Hindlimb muscle (tissue), 1 donor: ENCODE measurements around the gene TRAF7. TPM values are rescaled to one million over a fixed set of nuclear protein-coding genes. Genes with fewer than 3 reads are reported as not detected.
A peak's percentile ranks its signal among the peaks of the same experiment; 100 is the strongest.
"Not testable (repeated sequence)": the region's sequence is repeated elsewhere in the genome, so short reads cannot be mapped to it uniquely, and the experiment has no call there.

Experiments
- DNase-seq: peaks from one replicate; pipeline ENCODE4 v3.0.0-alpha.2; 2013
- polyA plus RNA-seq: library from polyadenylated mRNA; unstranded; fragments of 120-200 nt; gene quantifications from one replicate; pipeline ENCODE4 v1.2.1, GENCODE V29; 2013; ENCODE audit not compliant: insufficient read length

TRAF7 gene
- polyA plus RNA-seq, 1 donor: 46.7 TPM

DNA sequence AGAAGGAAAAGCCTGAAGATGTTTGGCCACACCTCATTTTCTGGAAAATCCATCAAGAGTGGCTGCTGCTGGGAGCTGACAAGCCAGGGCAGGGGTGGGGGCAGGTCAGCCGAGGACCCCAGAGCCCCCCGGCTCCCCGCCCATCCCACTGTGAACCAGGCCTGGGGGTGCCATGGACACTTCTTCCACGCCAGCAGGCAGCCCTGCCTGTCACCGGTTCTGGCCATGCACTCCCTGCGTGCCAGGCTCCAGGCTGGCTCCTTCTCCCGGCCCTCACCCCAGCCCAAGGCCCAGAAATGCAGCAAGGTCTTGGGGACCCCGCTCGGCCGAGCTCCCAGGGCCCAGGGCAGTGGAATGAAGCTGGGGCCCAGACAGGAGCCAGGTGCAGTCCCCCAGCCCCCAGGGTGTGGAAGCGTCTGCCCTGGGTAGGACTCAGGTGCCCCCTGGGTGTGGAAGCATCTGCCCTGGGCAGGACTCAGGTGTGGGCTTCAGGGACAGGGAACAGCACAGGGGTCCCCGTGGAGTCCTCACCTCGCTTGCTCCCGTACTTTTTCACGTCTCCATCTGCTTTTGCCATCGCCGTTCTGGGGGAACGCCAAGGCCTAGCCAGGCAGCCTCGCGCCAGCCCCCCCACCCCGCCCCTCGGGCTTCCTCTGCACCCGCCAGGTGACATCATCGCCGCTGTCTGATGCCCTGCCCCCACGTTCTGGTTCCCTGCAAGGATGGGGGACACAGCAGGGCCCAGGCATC, 32.5 kb upstream of the TRAF7 start:
- DNase-seq: not testable (repeated sequence)

DNA sequence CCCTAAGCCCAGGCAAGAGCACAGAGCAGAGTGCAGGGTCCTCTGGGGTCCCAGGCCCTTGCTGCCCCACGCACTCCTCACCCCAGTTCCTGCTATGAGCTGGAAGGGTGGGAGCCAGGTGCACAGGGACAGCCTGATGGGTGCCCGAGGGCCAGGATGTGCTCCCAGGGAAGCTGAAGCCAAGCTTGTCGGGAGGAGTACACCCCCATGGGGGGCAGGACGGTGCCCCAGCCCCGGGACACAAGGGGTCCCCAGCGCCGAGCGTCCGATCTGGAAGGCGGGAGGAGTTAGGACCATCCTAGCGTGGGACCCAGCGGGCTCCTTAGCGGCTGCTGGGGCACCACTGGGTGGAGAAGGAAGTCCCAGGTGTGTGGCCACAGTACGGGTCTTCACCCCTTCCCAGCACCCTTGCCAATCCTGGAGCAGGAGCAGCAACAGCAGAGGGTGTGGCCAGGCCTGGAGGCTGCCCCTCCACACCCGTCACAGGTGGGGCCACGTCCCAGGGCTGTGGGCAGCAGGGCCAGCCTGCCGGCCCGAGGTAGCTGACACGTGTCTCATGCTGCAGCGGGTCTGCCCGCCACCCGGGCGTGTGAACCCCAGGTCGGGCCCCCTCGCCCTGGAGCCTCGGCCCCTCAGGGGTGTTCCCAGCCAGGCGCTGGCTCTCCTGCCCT, 31.7 kb upstream of the TRAF7 start:
- DNase-seq: not testable (repeated sequence)

DNA sequence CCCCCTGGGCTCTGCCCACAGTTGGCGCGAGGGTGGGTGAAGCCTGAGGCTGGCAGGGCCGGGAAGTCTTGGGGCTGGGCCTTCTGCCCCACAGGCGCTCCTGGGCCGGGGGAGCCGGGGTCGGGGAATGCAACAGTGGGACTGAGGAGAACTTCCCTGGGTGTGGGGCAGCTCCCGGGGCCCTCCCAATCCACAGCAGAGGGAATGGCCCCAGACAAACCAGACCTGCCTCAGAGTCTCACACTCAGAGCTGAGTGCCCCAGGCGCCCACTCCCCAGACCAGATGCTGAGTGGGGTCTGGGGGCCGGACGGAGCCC, 31.2 kb upstream of the TRAF7 start:
- DNase-seq: not testable (repeated sequence)

DNA sequence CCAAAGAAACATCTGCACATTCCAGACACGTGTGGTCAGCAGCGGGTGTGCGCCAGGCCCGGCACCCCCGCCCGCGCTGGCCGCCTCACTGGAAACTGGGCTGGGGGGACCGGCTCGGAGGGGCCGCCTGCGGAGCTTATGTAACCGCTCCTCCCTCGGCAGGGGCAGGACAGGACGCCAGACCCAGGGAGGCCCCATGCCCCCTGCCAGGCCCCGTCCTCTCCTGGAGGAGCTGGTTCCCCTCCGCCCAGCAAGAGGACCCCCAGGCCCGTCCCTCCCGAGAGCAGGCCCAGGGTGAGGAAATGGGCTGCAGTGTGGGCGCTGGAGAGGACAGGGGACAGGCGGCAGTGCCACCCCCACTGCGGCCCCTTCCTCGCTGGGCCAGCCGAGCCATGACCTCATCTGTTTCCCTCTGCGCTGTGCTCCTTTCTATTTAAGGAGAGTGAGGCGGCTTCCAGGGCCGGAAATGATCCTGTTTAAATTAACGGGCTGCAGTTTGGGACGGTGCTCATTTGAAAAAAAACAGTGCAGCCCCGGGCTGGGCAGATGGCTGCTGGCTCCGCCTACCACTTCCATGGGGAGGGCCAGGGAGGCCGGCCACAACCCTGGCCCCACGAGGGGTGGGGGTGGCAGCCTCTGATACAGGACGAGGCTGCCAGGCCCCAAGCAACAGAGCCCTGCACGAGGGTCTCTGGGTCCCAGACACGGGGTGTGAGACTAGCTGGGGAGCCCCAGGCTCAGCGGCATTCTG, 30.7 kb upstream of the TRAF7 start:
- peak; percentile 83 for DNase-seq

DNA sequence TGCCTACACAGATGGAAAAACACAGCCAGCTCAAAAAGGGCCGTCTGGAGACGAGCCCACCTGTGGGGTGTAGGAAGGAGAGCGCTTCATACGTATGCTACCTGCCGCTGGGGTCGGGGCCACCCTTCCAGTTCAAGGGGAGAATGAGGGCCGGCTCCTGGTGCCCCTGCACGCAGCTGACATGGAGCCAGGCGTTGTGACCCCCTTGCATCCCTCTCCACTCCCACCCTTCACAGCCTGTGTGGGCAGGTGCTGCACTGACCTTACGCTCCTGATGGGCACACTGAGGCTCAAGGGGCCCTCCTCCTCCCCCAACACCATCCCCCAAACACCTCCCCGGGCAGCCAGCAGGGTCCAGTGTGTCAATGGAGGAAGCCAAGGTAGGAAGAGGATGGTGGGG, 30.0 kb upstream of the TRAF7 start:
- DNase-seq: not testable (repeated sequence)

DNA sequence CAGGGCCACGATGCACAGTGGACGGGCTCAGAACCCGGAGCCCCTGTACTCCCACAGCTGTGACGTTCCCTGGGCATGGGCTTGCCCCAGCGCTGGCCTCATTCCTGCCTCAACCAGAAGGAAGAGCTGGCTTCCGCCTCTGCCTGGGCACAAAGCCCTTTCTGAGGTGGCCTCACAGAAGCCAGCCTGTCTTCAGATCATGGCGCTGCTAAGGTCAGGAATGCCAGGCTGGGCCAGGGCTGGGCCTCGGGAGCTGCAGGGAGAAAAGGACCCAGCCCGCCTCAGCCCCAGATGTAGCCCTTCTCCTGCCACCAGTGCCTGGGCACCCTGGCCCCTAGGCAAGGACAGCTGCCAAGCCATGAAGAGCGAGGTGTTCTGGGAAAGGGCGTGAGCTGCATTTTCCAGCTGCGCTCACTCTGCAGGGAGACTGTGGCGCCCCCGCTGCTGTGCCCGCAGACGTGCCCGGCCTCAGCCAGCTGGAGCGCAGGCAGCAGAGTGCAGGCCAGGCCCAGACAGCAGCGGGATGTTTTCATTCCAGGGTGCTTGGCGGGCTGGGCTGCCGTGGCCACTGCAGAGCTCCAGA, 29.3 kb upstream of the TRAF7 start:
- DNase-seq: not testable (repeated sequence)

DNA sequence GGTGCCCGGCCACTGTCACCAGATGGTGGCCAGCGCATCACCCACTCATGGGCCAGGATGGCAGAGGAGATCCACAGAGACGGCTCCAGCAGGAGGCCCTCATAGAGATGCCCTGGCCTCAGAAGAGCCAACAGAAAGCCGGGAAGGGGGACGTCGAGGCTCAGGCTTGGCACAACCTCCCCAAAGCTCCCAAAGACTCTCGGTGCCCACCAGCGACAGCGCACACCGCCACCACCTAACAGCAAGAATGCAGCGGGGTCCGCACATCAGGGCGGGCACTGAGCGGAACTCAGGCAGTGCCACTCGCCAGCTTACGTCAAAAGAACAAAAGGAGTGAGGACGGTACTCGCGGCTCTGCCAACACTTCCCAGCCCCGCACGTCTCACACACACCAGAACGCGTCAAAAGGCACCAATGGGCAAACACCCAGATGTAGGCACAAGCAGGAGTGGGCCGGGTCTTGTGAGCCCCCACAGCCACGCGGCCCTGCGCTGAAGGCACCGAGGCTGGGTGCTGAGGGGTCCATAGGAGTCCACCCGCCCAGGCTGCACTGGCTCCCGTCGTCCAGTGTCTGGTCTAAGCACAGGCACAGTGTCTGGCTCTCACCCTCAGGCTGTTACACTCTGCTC, 28.5 kb upstream of the TRAF7 start:
- DNase-seq: not testable (repeated sequence)

DNA sequence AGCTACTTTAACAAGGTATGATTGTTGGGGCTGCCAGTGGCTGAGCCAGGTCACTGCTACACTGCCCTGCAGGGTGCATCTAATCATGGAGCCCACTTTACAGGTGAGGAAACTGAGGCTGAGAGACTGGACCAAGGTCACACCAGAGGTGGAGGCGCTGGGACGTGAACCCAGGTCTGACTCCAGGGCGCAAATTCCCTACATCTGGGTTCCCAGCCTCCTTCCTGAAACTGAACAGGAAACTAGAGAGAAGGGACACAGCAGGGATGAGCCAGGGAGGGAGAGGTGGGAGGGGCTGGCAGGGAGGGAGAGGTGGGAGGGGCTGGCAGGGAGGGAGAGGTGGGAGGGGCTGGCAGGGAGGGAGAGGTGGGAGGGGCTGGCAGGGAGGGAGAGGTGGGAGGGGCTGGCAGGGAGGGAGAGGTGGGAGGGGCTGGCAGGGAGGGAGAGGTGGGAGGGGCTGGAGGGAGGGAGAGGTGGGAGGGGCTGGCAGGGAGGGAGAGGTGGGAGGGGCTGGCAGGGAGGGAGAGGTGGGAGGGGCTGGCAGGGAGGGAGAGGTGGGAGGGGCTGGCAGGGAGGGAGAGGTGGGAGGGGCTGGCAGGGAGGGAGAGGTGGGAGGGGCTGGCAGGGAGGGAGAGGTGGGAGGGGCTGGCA, 27.8 kb upstream of the TRAF7 start:
- not testable (repeated sequence) for DNase-seq

DNA sequence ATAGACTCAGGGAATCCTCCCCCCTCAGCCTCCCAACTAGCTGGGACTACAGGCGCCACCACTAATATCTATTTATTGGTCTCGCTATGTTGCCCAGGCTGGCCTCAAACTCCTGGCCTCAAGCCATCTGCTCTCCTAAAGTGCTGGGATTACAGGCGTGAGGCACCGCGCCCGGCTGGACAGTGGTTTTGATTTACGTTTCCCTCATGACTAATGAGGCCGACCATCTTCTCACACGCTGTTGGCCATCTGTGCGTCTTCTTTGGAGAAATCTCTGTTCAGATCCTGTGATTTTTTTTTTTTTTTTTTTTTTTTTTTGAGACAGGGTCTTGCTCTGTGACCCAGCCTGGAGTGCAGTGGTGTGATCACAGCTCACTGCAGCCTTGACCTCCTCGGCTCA, 26.3 kb upstream of the TRAF7 start:
- DNase-seq: not testable (repeated sequence)

DNA sequence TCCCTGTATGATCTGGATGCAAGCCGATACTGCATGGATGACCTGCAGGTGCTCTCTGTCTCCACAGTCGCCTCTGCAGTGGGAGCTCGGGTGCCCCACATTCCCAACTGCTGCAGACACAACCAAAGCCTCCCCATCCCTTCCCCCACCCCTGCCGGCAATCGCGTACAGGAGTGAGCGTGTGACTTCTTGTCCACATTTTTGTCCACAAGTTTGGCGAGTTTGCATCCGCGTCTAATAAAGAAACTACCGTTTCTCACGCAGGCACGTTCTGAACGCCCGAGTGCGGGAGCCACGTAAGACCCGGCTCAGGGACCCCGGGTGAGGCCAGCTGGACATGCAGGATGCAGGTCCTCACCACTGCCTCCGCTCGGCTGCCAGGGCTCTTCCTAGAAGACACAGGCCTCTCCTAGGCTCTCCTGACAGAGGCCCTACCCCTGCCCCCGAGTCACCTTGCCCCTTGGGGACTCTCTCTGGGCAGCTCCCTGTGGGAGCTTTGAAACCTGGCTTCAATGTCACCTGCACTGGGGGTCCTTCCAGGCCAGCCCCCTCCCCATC, 25.6 kb upstream of the TRAF7 start:
- not testable (repeated sequence) for DNase-seq

DNA sequence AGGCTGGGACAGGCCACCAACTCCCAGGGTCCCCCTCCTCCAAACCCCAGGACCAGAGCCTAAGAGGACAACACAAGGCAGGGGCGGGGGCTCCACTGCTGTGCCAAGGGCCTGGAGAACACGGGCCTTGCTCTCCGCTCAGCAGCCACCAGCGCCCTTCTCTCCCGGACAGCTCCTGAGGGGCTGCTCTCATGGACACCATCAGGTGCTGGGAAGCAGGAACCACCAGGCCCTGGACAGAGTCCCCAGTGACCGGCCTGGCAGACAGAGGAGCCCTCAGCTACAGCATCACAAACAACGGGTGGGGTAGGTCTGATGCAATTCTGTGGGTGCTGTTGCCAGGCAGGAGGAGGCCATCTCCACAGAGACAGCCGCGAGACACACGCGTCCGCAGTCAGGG, 21.8 kb upstream of the TRAF7 start:
- DNase-seq: not testable (repeated sequence)

DNA sequence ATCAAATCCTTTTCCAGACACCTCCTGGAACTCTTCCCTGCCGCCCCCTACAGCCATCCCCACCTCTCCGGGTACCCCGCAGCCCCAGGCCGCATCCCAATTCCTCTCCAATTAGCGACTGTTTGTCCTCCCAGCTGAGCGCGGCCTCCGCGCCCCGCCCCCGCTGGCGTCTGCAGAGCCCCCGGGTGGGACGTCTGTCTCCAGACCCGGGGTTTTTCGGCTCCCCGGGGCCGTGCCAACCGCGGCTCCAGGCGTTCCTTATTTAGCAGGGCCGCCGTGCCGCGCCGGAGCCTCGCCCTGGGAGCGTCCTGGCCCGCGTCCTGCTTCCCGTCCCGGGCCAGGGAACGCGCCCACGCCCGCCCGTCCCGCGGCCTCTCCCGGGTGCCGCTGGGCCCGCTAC, 20.5 kb upstream of the TRAF7 start:
- not testable (repeated sequence) for DNase-seq

DNA sequence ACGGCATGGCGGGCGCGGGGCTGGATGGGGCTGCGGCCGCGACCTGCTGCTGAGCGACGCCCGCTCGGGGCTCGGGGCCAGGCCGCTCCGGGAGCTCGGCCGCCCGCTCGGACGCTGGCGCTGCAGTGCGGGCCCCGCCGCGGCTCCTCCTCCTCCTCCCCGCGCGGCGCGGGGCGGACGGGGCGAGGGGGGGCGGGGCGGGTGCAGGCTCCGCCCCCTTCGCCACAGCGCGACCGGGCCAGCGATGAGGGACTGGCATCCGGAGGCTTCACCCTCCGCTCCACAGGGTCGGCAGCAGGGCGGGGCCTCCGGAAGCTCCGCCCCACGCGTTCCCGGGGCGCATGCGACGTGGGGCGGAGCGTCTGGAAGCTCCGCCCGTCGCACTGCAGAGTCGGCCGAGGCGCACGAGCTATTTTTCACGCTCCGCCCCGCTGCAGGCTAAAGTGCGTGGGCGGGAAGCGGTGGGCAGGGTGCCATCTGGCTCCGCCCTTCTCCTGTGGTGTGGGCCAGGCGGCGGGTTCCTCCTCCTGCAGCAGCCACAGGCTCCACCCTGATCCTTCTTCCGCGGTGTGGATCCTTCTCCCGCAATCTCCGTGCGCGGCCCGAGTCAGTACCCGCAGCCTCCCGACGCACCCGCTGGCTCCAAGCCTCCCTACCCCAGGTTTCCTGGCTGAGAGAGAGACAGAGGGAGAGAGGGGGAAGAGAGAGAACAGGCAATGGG, 19.7 kb upstream of the TRAF7 start, which contains the start of gene PKD1:
Gene PKD1 (minus strand): TSS at position 129 of the 721 bp plus-strand sequence. CDS start 209 bp downstream, outside the sequence.
- DNase-seq: peak; percentile 95

DNA sequence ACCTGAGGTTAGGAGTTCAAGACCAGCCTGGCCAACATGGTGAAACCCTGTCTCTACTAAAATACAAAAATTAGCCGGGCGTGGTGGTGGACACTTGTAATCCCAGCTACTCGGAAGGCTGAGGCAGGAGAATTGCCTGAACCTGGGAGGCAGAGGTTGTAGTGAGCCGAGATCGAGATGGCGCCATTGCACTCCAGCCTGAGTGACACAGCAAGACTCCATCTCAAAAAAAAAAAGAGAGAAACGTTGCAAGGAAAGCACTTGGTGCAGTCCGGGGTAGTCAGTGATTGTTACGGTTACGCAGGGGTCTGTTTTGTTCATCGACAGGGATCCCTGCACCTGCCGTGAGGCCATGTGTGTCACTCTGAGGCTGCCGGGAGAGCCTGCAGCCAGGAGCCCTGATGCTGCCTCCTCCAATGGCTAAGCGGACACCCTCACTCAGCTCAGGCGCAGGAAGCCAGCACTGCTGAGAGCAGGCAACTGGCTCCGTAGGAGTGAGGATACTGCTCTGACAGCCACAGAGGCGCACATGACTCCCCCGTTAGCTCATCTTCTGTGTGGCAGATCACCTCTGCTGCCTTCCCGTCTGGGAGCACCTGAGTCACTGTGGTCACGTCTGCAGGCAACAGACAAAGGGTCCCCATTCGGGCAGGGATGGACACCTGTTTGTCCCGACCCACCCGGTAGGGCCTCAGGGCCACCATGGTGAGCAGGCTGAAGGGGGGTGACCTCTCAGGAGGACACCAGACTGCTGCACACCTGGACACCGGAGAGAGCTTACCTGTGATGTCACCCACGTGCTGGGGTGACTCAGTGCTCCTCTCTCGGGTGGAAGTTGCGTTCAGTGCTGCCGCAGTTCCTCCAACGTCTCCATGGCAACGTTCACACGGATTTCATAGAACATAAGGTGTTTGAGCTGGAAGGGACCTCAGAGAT, 12.4 kb upstream of the TRAF7 start:
- no peak for DNase-seq

DNA sequence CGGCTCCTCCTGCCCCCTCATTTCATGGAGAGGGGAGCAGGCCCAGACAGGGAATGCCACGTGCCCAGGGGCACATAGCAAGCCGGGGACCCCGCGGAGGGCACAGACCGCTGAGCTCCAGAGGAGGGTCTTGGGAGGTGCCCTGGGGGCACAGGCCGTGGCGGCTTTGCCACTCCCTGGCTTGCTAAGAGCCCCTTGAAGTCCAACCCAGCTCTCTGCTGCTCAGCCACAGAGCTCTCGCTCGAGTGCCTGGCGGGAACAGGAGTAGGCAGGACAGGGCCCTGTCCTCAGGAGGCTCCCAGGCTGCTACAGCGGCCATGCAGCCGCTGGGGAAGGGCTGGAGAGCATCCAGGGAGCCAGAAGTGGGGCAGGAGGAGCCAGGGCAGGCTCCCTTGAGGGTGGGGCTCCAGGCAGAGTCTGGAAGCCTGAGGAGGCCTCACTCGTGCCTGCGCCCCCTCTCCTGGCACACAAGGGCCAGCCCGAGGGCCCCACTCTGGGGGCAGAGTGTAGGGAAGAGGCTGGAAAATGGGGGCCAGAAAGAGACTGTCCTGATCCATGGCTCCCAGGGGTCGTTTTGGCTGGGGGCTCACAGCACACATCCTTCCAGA, 11.6 kb upstream of the TRAF7 start:
- no peak for DNase-seq

DNA sequence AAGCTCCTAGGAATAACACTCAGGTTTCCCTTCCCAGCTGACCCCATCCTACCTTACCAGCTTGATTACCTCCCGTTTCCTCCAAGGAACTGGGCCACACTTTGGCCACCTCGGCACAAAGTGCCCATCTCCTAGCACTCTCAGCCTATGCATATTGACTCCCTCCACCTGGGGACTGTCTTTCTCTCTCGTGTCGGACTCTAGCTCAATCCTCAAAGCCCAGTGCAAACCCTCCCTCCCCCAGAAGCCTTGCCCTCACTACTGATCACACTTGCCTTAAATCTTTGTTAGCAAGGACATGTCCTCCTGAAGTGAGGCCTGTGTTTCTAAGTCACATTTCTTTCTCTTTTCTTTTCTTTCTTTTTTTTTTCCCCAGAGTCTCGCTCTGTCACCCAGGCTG, 9.7 kb upstream of the TRAF7 start:
- no peak for DNase-seq

DNA sequence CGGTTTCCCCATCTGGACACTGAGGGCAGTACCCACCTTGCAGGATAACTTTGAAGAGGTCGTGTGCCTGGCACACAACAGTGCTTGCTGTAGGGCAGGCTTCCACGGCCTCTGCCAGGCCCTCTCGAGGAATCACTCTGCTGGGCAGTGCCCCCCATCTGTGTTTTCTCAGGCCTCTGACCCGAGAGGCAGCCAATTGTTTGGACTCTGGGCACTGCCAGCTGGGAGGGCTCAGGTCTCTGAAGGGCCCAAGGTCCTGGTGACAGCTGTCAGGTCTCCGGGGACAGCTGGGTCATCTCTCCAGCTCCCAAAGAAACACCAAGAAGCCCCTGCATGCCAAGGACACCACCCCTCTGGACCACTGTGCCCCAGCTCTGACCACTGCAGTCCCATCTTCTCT, 8.2 kb upstream of the TRAF7 start:
- DNase-seq: no peak

DNA sequence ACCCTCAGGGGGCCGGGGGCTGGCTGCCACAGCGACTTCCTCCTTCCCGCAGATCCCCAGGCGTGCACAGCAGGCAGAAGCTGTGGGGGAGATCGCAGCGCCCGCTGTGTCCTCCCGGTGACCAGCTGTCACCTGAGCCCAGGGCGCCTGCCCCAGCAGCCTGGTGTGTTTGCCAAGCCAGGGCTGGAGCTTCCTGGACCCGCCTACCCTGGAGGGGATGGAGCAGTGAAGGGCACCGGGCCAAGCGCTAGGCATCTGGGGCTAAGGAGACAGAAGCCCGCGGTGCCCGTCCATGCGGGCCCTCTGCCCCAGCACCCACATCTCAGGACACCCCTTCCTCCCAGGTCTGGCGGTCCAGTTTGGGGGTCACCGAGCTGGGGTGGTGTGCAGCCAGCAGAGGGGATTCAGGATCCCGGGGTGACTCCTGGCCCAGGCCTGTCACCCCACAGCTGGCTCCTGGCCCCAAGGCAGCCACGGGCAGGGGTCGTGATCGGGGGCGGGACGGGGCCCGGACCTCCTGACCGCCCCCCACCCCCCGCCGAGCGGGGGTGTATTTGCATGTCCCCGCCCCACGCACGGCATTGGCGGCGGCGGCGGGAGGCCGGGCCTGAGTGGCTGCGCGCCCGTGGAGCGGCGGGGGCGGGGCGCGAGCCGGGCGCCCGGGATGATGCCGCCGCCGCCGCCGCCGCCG, 7.5 kb upstream of the TRAF7 start, which contains the start of gene RAB26:
Gene RAB26 (plus strand): TSS at position 645 of the 691 bp plus-strand sequence. CDS start 159 bp downstream, outside the sequence.
- DNase-seq: peak; percentile 65
